Lung (tissue), 12 donors: ENCODE results near the gene FYN. TPM values are rescaled to one million over a fixed set of nuclear protein-coding genes. Genes with fewer than 3 reads are reported as not detected.

ENCODE experiments used
- ATAC-seq: fragments of 200-7000 bp; cut with Tn5 transposase; one replicate; pipeline ENCODE4 v1.9.1; 2020; ENCODE audit warnings: moderate number of reproducible peaks; ENCODE audit not compliant: insufficient read depth, low FRiP score
- DNase-seq, 3 donors: peaks; one replicate each; pipeline ENCODE4 v3.0.0-alpha.2; 2013 to 2017
- H3K27ac ChIP-seq, 2 donors: one replicate each; pipeline ENCODE4 v1.5.1; 2013; ENCODE audit warnings: mild to moderate bottlenecking in 2 of 2, moderate library complexity in 2 of 2, control low read depth in 1 of 2, inconsistent platforms in 1 of 2, low read depth in 1 of 2, low read length in 1 of 2
- H3K27me3 ChIP-seq, 3 donors: one replicate each; pipeline ENCODE4 v1.5.1; 2013; ENCODE audit warnings: low read length in 2 of 3; ENCODE audit not compliant: control insufficient read depth in 3 of 3, insufficient read depth in 3 of 3
- H3K36me3 ChIP-seq, 4 donors: one replicate each; pipeline ENCODE4 v1.5.1; 2013; ENCODE audit warnings: low read length in 4 of 4, mild to moderate bottlenecking in 1 of 4, moderate library complexity in 1 of 4; ENCODE audit not compliant: control insufficient read depth in 4 of 4, insufficient read depth in 4 of 4
- H3K4me1 ChIP-seq, 5 donors: one replicate each; pipeline ENCODE4 v1.5.1; 2013; ENCODE audit warnings: low read length in 5 of 5, mild to moderate bottlenecking in 2 of 5, moderate library complexity in 1 of 5; ENCODE audit not compliant: control insufficient read depth in 5 of 5, insufficient read depth in 5 of 5
- H3K4me3 ChIP-seq: one replicate; pipeline ENCODE4 v1.5.1; 2013; ENCODE audit warnings: mild to moderate bottlenecking, control low read depth, moderate library complexity
- H3K9ac ChIP-seq, 2 donors: one replicate each; pipeline ENCODE4 v1.5.1; 2013; ENCODE audit warnings: low read length in 2 of 2, control low read depth in 1 of 2; ENCODE audit not compliant: insufficient read depth in 1 of 2
- H3K9me3 ChIP-seq, 4 donors: one replicate each; pipeline ENCODE4 v1.5.1; 2013; ENCODE audit warnings: low read length in 3 of 4, mild to moderate bottlenecking in 1 of 4, moderate library complexity in 1 of 4; ENCODE audit not compliant: control insufficient read depth in 4 of 4, insufficient read depth in 3 of 4
- WGBS, 2 donors: extraction: QIAGEN DNeasy Blood & Tissue Kit; methylation state at CpG; one replicate each; pipeline ENCODE4 v1.1.7; 2013; 5-methylcytosine and 5-hydroxymethylcytosine counted together
- polyA plus RNA-seq, 2 donors: library from polyadenylated mRNA; stranded (reverse); fragments of 200-250 nt; gene quantifications; one replicate each; pipeline ENCODE4 v1.2.1, GENCODE V29; 2013
- total RNA-seq, 2 donors: library from RNA; depleted of rRNA in 1 of 2; stranded (reverse); fragments of >200 nt in 1 of 2; gene quantifications; one replicate each; pipeline ENCODE4 v1.2.1, GENCODE V29; 2014 to 2021
- TF ChIP-seq, protein P1 (sequence below): IDR thresholded peaks from 2 replicates; pipeline ENCODE4 v1.5.1; 2012; ENCODE audit warnings: mild to moderate bottlenecking; ENCODE audit errors: control extremely low read depth, extremely low read depth
- donor health status: control.
- donor health status: control.
- donor health status: Bipolar disorder and iron deficiency.
- donor health status: healthy.
- donor health status: DM: yes; HTN: yes; CAD: no.

The FYN gene
- total and polyA plus RNA-seq, 4 donors: 27.3 to 157 (median 71.0) TPM

DNA sequence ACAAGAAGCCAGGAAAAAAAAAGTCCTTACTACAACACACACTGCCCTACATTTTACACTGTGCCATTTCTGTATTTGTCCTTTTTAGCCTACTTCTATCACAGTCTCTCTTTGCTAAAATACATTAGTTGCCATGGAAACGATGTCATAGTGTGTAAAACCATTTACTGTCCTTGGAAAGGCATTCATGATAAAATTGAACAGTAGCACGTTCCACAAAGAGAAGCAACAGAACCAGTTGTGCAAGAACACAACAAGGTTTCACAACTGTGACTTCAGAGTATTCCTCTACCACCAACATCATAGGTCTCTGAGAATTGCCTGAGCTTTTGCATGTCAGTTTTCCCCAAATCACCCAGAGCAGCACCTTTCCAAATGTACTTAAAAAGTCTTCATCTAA is 20.5 kb downstream of the FYN start:
- TF ChIP-seq, protein P1, sequence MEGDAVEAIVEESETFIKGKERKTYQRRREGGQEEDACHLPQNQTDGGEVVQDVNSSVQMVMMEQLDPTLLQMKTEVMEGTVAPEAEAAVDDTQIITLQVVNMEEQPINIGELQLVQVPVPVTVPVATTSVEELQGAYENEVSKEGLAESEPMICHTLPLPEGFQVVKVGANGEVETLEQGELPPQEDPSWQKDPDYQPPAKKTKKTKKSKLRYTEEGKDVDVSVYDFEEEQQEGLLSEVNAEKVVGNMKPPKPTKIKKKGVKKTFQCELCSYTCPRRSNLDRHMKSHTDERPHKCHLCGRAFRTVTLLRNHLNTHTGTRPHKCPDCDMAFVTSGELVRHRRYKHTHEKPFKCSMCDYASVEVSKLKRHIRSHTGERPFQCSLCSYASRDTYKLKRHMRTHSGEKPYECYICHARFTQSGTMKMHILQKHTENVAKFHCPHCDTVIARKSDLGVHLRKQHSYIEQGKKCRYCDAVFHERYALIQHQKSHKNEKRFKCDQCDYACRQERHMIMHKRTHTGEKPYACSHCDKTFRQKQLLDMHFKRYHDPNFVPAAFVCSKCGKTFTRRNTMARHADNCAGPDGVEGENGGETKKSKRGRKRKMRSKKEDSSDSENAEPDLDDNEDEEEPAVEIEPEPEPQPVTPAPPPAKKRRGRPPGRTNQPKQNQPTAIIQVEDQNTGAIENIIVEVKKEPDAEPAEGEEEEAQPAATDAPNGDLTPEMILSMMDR: no peak
- Histone ChIP-seq H3K4me3 (no peak overlapping the region), H3K27me3 (no peaks in the 10 kb centered on the region), H3K27ac (no peak overlapping the region), H3K9me3 (no peaks in the 10 kb centered on the region), H3K4me1 (peaks cover 10 to 35% (median 21%) of the 10 kb centered on the region in 5 donors), H3K36me3 (peaks cover 0 to 5% (median 0%) of the 10 kb centered on the region in 4 donors), H3K9ac (no peak overlapping the region)
- DNase-seq: peak; percentile 41 to 82 (median 80)
- WGBS, 2 donors: 52% methylated on average over 2 of the region's 2 CpGs
- ATAC-seq: no peak

DNA sequence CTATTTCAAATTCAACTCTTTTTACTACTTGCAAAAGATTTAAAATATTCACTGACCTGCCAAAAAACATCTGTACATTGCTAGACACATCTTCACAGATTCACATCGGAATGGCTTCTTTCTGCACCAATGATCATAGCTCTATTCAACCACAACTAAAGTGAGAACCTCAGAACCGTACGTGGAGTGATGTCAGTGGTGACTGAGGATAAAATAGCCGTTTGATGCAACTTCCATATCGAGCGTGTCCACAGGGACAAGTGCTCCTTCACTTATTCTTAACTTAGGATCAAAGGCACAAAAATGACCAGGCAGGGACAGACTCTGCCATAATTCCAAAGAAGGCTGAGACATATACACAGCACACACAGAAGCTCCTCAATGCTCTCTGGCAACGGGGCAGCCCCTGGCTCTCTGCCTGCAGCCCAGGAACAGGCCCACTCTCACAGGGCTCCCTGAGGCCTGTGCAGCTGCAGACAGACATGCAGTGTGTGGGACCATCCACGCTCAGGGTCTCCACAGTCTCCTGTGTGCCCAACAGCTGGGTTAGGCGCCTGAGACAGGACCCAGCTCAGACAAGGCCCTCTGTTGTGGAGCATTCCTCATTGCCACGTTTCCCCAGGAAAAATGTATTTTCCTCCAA is 22.8 kb downstream of the FYN start:
- DNase-seq (peak in 2 of 3 donors; percentile 33 to 36), ATAC-seq (no peak)
- peaks cover 20 to 52% (median 32%) of the 10 kb centered on the region in 5 donors for H3K4me1 ChIP-seq
- no peak overlapping the region for H3K27ac ChIP-seq
- H3K4me3 ChIP-seq: no peak overlapping the region
- no peaks in the 10 kb centered on the region for H3K9me3 ChIP-seq
- WGBS, 2 donors: 75 to 84% methylated on average over 10 of the region's 10 CpGs
- H3K9ac ChIP-seq: no peak overlapping the region
- peaks cover 0 to 5% (median 0%) of the 10 kb centered on the region in 4 donors for H3K36me3 ChIP-seq
- TF ChIP-seq, protein P1: no peak
- H3K27me3 ChIP-seq: no peaks in the 10 kb centered on the region

DNA sequence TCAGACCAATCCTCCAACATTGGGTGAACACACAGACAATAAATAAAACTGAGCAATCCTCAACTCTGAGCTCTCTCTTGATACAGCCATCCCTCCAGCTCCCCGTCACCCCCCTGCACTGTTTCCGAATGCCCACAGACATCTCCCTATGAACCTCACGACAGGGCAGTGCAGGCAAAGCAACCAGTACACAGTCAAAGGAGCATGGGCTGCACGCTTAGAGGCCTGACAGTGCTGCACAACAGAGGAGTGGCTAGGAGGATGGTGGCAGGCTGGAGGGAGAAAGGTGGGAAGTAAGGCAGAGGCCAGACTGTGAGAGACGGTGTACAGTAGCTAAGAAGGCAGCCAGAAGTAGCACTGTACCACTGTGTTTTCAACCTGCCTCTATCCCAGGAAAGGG is 24.0 kb downstream of the FYN start:
- Histone ChIP-seq H3K9me3 (no peaks in the 10 kb centered on the region), H3K27ac (no peak overlapping the region), H3K36me3 (peaks cover 0 to 4% (median 0%) of the 10 kb centered on the region in 4 donors), H3K4me1 (peaks cover 24 to 63% (median 36%) of the 10 kb centered on the region in 5 donors), H3K9ac (no peak overlapping the region), H3K27me3 (no peaks in the 10 kb centered on the region), H3K4me3 (no peak overlapping the region)
- no peak for DNase-seq
- TF ChIP-seq, protein P1: no peak
- ATAC-seq: no peak
- WGBS, 2 donors: 88 to 95% methylated on average over 5 of the region's 5 CpGs
